Measurements from ENCODE around the gene NACC1.

The NACC1 gene

DNA sequence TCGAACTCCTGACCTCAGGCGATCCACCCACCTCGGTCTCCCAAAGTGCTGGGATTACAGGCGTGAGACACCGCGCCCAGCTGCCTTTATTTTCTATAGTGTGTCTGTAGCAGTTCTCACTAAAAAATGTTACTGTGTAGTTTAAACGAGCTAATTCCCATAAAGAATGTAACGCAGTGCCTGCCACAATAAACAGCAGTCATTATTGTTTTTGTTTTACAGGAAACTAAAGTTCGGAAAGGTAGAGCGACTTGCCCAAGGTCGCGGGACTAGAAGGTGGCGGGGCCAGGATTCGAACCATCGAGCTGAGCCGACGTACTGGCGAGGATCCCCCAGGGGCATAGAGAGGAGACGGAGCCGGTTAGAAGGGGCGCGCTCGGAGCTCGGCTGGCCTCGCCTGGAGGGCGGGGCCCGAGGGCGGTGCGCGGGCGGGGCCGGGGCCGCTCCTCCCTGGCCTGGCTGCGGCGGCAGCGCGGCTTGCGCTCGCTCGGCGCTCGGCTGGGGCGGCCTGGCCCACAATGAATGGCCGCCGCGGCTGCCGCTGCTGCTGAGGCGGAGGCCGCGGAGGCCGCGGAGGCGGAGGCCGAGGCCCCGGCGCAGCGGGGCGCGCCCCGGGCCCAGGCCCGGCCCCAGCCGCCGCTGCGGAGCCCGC, at the start of gene NACC1:
Gene NACC1, plus strand, starts transcription at position 493 of the 652 bp plus-strand sequence. CDS start 16,944 bp downstream, outside the sequence.
- DNase-seq: peak; percentile 69

DNA sequence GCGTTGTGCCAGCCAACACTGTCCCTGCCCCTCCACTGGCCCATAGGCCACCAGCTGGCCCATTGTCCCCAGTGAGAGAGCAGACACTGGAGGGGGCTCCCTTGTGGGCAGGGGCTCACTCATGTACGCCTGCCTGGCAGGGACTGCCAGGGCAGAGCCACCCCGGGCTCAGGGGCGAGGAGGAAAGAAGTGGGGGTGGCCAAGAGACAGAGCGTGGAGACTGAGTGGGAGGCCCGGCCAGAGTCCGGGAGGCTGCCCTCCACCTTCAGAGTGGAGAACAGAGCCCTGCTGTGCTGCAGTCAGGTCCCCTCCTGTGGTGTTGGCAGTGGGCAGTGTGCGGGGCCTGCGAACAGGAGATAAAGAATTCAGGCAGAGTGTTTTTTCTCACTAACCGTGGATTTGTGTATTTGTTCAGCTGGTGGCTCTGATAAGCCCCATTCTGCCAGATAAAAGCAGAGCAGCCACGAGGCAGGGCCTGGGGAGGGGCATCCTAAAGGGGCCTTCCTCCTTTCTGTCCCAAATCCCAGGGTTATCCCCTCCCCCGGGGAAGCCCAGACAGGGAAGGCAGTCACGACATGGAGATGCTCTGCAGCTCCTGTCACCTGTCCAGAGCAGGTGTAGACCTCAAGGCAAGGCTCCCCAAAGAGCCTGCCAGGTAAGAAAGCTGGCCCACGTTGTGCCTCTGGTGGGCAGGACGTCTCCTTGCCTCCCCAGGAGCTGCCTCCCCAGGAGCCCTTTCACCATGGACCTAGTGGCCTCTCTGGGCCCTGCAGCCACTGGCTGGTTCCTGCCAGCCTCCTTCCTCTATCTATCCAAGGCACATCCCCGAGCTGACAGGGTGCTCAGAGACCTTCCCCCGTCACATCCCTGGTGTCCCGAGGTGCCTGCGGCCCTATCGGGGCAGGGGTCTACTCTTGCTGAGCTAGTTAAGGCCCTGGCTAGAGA, 48.4 kb upstream of the NACC1 start:
- DNase-seq: no peak

DNA sequence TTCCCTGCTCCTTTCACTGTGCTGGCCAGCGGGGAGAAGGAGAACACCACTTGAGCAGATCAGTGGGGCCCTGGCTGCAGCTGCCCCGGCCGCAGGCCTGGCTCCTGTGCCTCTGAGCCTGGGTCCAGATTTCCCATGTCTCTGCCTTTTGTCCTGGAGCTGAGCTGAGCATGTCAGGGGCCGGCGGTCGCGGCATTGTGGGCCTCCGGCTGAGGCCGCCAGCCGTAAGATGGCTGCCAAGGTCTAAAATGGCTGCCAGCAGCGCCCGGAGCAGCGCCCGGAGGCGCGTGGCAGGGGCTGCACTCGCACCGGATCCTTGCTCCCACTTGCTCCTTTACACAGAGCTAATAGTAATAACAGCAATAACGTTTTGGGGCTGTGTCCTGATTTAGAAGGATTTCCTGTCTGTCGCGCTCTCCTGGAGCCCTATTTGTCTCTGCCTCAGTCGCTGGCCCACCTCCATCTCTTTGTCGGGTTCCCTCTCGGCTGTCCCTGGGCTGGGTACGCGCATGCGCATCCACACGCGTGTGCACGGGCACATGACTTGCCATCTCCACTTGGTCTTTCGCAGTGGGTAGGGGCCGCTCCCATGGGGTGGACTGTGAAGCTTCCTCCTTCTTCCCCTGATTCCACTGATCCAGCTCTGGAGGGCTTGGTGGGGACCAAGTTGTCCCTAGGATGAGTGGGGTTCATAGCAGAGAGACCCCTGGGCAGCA, 47.5 kb upstream of the NACC1 start:
- no peak for DNase-seq

DNA sequence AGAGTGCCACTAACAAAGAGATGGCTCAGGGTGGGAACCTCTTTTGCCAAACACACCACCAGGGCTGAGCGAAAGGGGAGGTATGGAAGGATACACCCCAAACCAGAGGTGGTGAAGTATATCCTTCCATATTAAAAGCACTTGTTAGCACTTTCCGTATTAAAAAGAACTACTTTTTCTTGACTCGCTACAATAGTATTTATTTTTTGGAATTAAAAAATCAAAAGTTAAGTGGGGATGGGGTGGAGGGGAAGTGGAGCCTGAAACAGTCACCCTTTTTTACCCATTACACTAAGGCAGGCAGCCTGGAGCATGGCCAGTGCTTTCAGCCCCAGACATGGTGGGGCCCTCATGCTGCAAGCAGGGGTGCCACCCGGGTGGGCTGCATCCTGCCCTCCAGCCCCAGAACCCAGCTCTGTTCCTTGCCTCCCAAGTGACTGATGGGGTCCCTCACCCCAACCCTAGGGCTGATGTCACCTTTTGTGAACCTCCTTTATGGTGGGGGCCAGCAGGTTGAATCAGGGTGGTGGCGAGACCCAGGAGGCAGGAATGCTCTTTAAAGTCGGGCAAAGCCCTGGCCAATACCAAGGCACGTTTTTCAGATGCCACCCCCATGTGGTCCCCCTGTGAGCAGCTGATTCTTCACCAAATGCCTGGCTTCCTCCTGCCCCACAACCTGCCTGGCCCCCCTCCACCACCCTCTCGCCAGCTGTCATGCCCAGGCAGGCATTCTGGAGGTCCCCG, 46.4 kb upstream of the NACC1 start:
- no peak for DNase-seq

DNA sequence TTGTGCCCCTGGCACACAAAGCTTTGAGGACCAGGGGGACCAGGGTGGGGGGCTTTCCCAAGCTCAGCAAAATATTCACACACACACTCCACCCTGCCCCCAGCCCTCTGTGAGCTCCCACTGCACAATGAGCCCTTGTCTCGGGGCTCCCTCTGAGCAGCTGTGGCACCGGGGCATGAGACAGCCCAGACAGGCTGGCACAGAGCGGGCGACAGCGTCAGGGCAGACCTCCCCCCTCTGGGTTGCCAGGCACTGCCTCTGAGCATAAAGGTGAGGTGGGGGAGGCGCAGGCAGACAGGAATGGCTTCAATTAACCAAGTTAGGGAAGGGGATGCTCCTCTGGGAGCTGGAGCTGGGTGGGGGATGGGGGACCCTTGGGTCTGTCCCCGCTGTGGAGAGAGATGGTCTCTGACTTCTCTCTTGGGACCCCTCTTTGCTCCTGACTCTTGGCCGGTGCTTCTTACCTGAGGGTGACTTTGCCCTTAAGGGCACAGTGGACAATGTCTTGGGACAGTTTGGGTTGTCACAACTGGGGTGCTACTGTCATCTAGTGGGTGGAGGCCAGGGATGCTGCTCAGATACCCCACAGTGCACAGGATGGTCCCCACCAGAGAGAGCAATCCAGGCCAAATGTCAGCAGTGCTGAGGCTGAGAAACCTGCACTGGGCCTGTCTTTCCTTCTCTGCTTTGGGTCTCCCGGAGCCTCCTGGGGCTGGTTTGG, 45.7 kb upstream of the NACC1 start:
- no peak for DNase-seq

DNA sequence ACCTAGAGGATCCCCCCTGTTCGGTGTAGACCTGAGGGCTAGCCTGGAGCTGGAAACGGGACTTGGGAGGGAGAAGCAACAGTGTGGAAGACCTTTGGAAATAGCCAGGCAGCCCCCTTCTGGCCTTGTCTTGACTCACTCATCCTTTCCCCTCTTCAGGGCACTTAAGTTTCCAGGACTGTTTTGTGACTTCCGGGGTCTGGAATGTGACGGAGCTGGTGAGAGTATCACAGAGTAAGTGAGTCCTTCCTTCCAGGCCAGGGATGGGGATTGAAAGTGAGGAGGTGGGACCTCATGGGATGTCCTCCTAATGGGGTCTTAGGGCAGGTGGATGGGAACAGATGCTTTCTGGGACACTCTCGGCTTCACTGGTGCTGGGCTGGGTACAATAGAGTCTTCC, 44.8 kb upstream of the NACC1 start:
- DNase-seq: no peak

DNA sequence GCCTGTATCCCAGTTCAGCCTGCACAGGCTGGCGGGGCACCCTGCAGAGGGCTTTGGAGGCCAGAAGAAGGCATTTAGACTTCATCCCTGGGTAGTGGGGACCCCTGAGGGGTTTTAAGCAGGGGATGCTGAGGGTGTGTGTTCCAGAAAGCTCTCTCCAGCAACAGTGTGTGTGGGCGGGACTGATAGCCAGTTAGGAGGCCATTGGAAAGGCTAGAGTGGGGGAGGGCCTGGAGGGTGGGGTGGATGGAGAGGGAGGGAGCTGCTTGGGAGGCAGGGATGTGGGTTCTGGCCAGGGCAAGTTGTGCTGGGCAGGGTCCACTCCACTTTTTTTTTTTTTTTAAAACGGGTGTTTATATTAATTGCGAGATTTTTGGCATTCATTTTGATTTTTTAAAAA, 43.7 kb upstream of the NACC1 start:
- no peak for DNase-seq

DNA sequence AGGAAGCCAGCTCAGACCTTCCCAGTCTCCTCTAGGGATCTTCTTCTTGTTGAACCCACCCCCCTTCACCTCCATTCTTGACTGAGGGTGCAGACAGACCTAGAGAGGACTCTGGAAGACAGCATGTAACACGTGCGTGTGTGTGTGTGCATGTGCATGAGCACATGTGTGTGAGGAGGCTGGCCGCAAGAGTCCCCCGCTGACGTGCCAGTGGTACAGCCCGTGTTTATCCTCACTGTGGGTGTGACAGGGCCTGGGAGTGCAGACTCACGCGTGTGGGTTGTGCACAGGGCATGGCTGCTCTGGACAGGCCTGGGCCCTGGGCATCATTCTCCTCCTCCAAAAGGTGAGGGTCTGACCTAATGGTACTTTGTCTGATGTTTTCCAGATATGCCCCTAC, 41.7 kb upstream of the NACC1 start:
- DNase-seq: no peak

DNA sequence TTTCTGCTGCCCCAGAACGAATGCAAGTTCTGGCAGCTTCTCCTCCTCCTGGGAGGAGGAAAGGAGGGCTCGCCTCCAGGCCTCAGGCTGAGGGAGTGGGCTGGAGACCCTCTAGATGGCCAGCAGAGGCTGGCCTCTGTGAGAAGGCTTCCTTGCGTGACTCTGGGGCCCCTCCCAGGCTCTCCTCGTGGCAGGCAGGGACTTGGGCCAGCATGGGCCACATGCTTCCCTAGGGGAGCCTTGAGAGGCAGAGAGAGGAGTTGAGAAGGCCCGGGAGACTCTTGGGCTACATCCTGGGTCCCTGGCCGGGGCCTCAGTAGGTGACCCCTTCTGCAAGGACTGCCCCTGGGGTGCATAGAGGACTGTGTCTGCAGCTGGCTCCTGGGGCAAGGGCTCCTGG, 41.3 kb upstream of the NACC1 start:
- DNase-seq: no peak

DNA sequence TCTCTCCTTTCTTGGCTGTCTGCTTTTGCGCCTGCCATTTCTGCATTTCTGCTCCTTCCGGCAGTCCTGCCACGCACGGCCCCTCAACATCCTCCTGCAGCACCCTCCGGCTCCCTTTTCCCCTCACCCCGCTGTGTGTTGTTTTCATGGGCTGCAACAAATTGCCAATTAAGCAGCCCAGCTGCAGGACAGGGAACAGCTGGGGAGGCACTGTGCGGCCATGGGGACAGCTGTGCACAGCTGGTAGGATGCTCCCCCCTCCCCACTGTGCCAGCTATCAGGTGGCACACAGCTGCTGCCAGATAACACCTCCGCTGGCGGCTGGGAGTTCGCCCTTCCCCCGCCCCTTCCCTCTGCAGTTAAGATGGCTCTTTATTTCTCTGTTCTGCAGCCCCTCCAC, 40.8 kb upstream of the NACC1 start:
- DNase-seq: no peak

DNA sequence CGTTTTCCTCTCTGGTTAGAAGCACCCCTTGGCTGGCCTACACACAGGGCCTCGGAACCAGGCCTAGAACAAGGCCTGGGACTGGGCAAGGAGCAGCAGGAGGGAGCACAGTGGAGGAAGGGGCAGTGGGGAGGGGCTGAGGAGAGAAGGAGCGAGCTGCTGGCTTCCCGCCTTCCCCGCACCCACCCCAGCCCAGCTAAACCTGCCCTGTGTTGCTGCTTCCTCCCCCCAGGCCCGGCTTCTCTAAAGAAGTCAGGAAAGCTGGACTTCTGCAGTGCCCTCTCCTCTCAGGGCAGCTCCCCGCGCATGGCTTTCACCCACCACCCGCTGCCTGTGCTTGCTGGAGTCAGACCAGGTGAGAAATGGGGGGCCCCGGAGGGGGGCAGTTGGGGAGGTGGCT, 39.7 kb upstream of the NACC1 start:
- no peak for DNase-seq

DNA sequence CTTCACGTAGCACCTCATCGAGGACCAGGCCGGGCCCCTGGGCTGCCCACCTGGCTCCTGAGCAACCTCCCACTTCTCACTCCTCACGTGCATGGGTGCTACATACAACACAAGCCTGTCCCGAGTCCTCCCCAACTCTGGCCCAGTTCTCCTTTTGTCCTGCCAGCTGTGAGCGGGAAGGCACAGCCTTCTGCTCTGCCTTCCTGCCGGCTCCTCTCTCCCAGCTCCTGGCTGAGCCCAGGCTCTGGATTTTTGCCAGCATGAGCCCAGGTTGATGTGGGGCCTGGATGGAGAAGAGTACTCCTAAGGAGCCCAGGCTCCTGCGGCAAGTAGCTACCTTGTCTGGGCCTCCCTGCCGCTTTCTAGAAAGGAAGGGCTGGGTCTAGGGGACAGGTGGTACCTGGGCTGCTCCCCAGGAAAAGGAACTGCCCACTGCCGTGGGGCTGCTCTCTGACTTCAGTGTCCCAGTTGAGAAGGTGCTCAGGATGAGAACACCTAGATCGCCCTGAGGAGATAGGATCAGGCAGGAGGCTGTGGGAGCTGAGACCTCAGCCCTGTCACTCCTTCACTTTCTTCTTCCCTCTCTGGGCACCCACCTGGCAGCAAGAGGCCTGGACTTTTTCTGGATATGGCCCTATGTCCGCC, 39.0 kb upstream of the NACC1 start:
- no peak for DNase-seq

DNA sequence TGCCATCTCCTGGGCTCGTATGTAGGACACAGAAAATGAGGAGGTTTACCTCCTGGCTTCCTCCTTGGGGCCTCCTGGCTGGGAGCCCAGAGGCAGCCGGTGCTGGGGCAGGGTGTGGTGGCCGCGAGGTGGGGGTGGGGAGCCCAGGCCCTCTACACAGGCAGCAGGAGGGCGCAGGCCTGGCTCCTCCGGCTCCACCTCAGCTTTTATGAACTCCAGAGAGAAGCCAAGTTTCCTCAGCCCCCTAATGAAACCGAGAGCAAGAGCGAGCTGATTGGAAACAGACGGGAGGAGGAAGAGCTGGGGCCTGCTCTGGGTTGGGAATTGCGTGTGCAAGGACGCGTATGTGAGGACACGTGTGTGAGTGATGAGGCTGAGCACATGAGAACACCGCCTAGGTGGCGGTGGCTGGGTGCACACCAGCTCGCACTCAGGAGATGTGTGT, 38.5 kb upstream of the NACC1 start:
- peak; percentile 9 for DNase-seq

DNA sequence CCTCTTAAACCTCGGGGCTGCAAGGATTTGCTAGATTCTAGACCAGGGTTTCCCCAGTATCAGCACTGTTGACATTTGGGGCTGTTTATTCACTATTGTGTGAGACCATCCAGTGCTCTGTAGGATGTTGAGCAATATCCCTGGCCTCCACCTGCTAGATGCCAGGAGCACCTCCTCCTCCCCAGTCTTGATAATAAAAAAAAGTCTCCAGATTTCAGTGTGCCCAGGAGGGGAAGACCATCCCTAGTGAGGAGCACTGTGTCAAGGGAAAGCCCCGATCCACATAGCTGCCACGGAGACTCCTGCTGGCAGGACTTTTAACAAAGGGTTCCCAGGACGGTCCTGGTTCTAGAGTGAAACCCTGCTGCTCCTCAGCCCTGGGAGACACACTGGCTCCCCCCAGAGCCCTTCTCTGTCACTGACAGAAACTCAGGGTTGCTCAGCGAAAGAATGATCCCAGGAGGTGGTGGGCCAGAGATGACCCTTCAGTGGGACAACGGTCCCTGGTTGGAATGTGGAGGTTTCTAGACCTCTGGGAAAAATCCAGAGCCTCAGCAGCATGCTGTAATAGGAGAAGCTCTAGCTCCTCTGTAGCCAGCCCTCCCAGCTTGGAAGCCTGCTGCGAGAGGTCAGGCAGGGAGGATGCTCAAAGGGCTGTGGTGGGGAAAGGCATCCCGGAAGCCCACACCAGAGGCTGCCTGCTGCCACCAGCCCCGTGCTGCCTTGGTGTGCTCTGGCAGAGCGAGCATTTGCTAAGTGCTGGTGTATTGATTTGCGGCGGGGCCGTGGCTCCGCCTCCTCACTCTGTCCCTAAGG, 35.7 kb upstream of the NACC1 start:
- DNase-seq: no peak

DNA sequence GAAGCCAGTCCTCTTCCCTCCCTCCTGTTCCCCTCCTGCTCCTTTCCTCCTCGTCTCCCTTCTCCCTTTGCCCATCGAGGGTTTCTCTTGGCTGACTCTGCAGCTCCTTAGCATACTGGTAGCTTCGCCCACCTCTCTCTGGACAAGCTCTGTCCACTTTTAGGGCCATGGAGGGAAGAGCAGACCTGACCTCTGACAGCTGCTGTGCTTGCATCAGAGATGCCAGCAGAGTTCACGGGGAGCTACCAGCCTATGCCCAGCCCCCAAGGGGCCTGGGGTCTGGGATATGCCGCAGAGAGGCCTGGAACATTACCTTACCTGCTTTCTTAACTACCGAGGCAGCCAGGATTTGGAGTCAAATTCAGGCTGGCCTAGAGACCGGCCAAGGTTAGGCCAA, 35.1 kb upstream of the NACC1 start:
- no peak for DNase-seq

DNA sequence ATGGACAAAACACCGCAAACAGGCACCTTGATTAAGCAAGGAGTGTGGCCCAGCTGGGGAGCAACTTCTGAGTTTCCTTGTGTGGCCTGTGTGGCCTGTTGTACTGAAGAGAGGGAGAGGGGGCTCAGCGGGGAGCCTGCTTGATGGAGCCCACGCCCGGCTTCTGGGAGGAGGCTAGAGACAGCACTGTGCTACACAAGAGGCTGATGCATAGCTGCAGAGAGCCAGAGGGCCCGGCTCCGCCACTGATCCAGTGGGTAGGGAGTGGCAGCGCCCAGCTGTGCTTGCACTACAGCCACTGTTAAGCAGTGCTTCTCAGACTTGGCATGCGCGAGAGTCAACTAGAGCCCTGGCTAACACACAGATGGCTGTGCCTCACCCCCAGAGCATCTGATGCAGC, 34.4 kb upstream of the NACC1 start:
- DNase-seq: no peak

DNA sequence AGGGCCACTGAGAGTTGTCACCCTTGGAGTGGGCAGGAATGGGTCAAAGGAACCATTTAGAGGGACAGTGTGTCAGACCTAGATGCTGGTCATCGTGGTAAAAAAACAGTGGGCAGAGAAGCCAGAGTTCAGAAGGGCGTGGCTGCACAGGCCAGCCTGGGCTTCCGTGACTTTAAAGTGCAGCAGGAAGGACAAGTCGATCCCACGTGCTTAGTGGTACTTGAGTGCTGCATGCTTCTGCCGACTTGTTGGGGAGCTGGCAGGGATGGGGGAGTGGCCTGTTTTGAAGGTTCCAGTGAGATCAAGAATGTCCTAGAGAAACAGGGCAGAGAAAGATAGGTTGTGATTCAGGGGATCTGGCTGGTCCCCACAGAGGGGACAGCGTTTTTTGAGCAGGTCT, 32.4 kb upstream of the NACC1 start:
- no peak for DNase-seq

DNA sequence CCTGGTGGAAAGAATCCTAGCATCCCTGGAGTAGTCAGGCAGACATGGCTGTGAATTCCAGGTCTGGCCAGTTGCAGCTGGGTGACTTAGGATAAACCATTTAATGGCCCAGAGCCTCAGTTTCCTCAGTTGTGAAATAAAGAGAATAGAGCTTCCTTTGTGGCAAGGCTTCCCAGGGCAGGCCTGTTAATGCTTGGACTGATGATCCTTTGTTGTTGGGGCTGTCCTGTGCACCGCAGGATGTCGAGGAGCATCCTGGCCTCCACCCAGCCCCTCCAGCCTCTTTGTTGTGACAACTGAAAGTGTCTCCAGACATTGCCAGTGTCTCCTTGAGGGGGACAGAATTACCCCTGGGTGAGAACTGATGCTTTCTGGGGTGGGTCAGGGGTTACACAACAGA, 31.7 kb upstream of the NACC1 start:
- no peak for DNase-seq

DNA sequence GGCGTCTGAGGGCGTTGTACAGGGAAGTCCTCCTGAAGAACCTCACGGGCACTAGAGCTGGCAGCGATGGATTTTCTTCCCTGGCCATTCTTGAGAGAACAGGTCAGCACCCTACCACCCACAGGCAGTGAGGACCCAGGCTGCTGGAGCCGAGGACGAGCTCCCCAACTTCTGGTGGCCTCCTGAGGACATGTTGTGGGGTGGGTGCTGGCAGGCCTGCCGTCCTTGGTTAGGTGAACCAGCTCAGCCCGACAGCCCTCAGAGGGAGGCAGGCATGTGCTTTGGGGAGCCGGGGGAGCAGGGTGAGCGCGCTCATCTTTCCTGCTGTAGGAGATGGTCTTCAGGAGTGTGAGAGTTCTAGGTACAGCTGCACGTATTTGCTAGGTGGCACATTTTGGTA, 30.8 kb upstream of the NACC1 start:
- no peak for DNase-seq

DNA sequence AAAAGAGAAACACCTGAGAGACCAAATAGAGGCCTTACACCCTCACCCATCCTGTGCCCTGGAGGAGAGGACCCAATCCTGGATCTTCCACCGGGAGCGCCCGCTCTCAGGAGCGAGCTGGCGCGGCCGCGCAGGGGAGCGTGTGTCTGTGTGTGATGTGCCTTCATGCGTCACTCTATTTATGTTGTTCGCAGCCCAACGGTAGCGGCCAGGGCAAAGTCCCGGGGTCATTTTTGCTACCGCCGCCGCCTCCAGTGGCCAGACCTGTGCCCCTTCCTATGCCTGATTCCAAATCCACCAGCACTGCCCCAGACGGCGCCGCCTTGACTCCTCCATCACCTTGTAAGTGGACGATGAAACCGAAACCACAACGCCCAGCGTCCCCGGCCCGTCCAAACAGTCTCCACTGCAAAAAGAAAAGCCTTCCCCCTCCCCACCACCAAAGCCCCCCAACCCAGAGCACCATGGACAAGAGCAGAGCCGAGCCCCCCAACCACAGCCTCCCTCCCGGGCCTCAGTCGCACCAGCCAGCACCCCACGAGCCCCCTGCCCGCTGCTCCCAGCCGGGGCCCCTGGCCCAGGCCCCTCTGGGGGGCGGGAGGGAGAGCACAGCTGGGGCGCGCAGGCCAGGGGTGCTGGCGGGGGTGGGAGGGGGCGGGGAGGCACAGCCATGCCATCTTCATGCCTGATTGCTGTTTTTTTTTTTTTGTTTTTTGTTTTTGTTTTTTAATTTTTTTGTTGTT, 30.1 kb upstream of the NACC1 start:
- no peak for DNase-seq

Measured in NCI-H1436 treated with DMSO at 0.1 percent for 48 hours (cell line).